Ramos (cell line): ENCODE measurements around the gene ANTXR1.
"Not testable (repeated sequence)": the region's sequence is repeated elsewhere in the genome, so short reads cannot be mapped to it uniquely, and the experiment has no call there.

ENCODE experiments used
- in situ Hi-C: fragments of 300-500 bp; cut with MboI; formaldehyde crosslinking; loops from one replicate; pipeline ENCODE4 v1.14.3; 2022; ENCODE audit warnings: low sequenced_read_pairs; ENCODE audit not compliant: unreplicated experiment

ANTXR1 gene

DNA sequence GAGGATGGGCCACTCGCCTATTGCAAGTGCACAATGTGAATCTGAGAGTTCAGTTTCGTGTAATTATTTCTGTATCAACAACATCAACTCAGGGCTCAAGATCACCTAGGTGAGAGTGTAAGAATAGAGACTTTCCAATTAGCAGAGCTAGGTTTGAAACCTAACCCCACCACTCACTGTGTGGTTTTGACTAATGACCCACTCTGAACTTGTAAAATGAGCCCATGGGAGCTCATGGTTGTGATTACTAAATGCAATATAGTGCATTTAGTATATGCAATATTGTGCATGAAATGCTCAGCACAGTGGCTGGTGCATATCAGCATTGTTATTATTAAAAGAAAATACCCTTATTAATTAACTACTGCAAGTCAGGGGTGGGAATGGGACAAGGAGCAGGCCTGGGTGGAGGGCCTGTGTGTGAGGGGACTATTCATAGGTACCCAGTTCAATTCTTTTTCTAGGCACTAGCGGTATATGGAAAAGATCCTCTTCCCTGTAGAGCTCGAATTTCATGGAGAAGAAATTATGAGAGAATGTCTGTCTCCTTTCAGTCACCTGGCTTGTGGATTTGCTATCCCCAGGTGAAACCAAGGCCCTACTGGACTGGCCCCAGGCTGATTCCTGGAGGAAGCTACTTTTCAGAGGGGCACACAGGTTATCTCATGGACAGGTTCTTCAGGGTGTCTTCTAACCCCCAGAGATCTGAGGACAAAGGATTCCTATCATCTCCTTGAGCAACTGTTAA lies 204.5 kb downstream of the ANTXR1 start:
- in situ Hi-C loops, result no loop called here

DNA sequence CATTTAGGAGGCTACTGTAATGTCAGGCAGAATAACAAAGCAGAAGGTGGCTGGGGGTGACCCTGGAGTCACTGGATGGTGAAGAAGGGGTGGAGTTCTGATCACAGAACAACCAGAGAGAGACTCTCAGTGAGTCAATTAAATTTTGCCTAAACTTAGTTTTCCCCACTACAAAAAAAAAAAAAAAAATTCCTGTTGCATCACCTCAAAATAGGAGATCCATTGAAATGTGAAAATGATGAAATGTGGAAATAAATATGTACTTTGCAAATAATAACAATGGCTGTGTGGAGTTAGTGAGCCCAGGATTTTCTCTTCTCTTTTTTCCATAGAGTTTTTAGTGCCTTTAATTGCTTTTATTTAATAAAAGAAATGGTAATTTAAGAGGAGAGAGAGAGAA lies 208.5 kb downstream of the ANTXR1 start:
- in situ Hi-C loops, result no loop called here

DNA sequence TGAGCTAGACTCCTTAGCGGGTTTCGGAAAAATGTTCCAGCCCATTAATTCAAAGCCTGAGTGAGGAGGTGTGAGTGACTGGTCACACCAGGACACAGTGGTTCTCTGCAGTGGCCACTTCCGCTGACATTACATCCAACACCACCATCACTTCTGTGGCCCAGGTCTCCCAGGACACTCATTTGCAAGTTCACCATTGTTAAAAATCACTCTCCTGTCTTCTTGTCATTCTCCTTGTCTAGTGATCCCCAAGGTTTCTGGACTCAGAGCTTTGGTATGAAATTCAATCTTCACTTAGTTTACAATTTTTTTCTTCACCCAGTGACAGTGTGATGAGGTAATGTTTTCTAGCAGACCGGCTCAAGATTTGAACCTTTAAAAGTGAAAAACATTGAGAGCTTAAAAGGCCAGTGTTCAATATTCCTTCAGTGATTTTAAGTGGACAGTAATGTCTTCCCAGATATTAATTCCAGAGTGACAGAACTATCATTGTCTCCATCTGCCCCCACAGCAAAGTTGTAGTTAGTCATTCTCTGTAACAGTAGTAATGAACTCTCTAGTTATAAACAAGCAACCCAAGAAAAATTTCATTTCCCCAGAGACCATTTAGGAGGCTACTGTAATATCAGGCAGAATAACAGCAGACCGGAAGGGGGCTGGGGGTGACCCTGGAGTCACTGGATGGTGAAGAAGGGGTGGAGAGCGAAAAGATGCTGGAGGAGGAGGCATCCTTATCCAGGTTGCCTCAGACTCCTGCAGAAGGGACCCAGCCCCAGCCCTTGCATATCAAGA lies 209.2 kb downstream of the ANTXR1 start:
- in situ Hi-C loops, result no loop called here

DNA sequence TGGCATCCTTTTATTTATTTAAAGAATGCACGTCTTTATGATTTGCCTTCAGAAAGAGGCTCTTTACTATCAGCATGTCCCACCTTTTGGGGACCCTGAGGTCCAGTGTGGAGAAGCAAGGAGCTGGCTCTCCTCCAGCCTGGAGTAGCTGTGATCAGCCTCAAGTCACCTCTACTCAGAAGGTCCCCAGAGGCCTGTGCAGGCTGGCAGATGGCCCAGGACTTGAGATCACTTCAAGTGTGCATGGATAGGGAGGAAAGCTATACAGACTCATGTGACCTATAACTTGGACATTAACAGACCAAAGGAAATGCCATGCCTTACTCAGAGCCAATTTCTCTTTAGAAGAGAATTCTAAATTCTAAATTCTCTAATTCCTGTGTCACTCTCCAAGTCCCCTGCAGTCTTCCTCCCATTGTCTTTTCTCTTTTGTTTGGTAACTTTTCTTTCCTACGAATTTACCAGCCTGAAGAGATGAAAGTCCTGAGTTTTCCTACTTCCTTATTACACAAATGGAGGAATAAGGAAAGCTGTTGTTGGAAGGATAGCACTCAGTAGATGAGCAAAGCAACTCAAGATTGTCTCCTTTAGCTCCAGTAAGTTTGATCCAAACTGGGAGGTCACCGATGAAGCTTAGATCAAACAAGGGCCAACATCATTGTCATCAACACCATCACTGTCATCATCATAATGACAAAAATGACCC lies 210.1 kb downstream of the ANTXR1 start:
- in situ Hi-C loops, result no loop called here

DNA sequence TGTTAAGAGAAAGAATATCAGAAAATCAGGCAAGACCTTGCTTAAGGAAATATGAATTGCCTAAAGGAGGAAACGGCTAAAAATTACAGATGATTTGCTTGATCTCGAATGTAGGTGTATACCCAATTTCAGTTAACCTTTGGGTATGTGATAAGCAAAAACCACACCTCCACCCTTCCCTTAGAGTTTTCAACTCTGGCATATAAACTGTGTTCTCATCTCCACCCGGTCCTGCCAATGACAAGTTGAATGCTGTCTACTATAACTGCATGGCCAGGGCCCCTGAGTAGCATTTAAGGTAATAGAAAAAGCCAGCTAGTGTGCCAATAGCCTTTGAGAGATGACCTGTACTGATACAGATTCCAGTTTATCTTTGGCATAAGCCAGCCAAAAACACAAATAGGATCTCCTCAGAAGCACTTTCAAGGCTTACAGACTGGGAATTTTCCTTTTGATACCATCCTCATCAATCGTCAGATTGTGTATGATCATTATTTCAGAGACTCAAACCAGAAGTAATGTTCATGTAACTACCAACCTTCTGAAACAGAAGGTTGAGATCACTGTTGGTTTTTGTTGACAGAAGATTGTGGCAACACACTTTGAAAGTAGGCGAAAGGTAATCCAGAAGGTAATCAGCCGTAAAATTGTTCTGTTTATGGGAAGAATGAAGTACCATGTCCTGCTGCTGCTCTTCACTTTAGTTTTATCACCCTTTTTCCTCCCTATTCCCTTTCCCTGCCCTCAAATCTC lies 211.0 kb downstream of the ANTXR1 start:
- in situ Hi-C loops, result no loop called here

DNA sequence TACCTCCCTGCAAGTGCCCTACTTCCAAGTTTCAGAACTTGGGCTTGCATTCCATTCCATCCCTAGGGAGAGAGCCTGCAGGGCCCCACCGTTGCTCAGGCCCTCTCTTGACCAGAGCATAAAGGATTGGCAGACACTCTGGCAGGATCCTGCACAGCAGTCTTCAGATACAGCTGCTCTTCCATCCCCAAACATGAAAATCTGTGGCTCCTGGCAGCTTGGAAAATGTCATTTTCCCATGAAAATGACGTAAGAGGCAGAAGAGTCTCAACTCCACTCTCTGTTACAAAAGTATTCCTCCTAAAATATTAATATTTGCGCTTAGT lies 211.5 kb downstream of the ANTXR1 start:
- in situ Hi-C loops, result no loop called here

DNA sequence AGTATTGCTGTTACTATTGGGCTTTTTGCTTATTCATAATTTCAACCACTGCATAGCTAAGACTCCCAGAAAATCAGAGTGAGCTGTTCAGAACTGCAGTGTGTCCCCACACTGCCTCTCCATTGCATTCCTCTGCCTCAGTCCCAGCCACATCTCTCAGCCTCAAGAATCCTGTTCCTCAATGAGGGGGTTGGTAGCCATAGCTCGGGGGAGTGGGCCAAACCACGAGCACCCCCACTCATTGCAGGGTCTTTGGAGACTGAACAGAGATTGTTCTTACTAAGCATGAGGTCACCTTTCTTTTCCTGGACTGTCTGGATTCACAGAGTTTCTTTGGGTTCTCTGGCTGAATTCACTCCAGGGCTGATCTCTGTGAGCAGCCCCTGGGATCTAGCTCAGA lies 213.0 kb downstream of the ANTXR1 start:
- in situ Hi-C loops, result no loop called here

DNA sequence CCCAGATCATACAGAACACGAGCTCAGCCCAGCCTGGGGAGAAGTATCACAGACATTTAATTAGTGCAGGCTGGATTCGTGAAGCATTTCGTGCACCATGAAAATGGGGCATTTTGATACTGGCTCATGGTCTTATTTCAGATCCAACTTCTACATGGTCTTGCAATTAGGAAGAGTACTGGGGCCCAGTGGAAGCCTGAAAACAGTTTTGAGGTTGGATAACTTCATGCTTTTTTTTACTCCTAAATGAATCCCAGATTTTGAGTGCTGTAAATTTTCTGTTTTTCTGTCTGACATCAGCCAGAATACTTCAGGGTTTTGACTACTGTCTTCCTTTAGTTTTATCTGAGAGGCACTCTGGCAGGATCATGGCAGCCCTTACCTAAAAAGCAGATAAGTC lies 213.9 kb downstream of the ANTXR1 start:
- in situ Hi-C loops, result no loop called here

DNA sequence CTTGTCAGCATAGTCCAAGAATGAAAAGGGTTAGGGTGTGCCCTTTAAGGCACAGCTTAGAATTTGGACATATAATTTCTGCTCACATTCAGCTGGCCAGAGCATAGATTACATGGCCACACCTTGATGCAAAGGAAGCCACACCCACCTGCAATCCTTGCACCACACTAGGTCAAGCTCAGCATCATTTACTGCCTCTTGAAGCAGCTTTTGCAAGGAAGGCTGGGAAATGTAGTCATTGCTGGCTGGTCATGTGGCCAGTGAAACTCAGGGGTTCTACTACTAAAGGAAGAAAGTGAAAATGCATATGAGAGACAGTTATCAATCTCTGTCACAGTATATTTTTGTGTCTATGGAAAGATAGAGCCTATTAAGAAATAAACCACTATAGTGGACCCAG lies 214.7 kb downstream of the ANTXR1 start:
- in situ Hi-C loops, result no loop called here

DNA sequence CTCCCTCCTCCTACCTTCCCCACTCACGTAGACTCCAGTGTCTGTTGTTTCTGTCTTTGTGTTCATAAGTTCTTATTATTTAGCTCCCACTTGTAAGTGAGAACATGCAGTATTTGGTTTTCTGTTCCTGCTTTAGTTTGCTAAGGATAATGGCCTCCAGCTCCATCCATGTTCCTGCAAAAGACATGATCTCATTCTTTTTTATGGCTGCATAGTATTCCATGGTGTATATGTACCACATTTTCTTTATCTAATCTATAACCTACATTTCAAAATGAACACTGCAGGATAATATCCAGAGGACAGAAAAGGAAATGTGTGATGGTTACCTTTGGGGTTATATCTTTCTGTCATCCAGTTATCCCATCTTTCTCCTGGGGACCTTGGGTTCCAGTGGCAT lies 218.0 kb downstream of the ANTXR1 start:
- in situ Hi-C loops, result not testable (repeated sequence)

DNA sequence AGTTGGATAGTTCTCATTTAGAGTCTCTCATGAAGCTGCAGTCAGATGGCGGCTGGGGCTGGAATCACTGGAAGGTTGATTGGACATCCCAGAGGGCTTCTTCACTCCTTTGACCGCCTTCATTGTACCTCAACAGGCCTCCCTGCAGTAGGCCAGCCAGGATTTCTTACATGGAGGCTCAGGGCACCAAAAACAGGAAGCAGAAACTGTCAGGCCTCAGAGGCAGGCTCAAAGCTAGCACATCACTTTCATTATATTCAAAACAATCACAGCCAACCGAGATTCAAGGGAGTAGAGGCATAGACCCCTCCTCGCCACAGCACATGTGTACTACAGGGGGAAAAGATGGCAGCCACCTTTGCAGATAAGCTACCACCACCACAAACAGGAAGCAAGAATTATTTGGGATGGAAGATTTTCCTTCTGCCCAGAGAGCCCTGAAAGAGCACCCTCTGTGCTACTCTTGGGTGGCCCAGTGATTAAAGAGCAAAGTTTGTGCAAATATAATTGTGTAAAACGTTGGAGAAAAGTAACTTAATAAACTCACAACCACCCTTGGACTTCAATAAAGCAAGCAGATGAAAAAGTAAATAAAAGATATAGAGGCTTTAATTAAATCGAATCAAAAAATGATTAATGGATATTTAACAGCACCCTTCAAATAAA lies 218.8 kb downstream of the ANTXR1 start:
- in situ Hi-C loops, result no loop called here

DNA sequence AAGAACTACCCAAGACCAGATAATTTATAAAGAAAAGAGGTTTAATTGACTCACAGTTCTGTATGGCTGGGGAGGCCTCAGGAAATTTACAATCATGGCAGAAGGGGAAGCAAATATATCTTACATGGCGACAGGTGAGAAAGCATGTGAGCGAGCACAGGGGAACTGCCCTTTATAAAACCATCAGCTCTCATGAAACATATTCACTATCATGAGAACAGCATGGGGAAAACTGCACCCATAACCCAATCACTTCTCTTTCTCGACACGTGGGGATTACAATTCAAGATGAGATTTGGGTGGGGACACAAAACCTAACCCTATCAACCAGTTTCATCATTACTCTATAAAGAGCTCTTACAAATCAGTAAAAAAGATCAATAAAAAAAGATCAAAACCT lies 222.9 kb downstream of the ANTXR1 start:
- in situ Hi-C loops, result not testable (repeated sequence)

DNA sequence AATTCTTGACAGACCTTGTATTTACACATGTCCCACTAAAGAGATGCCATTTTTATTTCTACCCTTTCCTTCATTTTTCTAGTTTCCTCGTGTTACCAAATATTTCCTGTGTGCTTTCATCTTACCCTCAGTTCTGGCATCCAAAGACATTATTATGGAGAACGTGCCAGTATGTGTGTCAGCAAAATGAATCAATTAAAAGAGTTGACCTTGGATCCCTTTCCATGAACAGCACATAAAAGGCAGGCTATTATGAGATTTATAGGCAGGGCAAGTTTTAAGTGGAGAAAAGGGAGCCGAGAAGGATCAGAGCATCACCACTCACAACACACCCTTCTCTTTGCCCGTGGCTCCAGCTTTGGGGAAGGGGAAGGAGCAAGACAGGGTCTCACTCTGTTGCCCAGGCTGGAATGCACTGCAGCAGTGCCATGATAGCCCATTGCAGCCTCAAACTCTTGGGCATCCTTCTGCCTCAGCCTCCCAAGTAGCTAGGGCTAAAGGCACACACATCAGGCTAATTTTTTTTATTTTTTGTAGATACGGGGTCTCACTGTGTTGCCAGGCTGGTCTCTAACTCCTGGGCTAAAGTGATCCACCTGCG lies 224.2 kb downstream of the ANTXR1 start:
- in situ Hi-C loops, result no loop called here

DNA sequence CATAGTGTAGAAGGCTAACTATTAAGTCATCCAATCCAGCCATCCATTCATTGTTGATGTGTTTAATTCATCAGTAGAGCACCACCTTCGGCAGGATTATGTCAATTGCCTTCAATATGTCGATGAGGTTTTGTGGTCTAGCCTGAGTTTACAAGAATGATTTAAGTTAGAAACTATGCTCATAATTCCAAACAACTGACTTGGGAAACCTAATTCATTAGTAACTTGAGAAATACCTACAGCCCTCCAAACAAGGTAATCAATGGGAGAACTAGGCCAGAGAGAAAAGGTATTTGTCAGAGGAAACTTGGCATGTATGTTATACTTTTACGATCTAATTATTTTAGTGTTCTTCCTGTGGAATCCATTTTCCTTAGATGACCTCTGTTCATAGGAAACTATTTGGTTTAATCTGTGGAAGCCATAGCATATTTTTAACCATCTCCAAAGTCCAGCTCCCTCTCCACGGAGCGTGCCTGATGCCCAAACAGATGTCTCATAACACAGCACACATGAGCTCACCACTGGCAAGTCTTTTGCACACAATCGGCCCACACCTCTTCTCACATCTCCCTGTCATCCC lies 225.6 kb downstream of the ANTXR1 start:
- in situ Hi-C loops, result no loop called here

DNA sequence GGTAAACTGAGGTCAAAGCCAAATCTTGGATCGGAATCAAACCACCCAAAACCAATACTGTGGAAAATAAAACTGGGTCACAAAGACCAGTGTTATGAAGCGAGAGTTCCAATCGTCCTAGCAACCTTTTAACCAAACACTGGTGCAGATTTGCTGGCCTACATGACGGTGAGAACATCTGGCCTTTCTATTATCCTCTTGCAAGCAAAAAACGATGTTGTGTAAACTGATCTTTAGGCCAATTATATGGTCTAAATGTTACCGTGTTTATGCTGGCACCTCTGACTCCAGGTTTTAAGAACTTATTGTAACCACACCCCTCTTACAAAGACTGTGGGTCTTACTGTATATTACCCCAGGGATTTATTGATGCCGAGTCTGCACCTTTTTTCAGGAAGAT lies 228.1 kb downstream of the ANTXR1 start:
- in situ Hi-C loops, result no loop called here

DNA sequence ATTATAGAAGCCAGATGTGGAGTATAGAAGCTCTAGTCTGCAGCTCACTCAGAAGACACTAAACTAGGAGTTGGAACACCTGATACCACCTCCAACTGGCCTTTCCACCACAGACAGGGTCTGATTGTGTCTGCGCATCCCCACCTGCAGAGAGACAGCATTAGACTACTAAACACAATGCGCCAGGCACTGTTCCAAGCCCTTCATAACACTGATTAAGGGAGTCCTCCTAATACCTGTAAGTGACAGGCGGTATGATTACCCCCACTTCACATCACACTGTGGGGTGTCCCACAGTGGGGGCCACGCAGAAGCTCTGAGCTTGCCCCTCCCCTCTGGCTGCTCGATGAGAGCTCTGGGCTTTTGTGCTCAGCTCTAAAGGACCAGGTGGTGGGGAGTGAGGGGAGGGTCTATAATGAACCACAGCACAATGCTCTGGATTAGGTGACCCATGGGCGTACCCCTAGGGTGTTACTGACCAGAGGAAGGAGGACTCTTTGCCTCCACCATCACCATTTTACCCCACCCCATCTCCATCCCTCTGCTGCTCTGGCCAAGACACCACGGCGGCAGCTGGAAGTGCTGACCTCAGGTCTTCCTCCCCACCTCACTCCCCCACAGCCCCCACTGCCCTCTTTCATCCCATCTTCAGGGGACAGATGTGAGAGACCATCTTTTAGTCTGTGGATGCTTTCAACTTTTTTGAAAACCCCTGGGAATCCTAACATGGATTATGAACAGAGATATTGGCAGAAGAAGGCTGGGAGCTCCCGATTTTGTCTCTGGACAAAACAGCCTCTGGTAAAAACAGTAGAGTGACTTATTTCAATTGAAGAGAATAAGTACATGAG lies 228.9 kb downstream of the ANTXR1 start:
- in situ Hi-C loops, result no loop called here

DNA sequence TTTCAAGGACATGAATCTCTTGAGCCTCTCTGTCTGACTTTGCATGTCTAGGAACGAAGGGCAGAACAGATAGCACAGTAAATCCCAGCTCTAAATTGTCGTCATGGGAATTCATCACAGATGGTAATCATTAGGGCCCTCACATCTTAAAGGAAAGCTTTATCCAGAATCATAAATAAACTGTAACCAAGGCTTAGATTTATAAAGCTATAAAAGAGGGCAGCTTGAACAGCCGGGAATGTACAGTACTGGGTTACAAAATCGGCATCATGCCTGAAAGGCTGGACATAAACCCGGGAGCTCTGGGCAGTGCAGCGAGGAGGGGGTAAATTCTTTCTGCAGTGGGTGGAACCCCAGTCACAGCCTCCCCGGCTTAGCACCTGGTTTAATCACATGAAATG lies 229.7 kb downstream of the ANTXR1 start:
- in situ Hi-C loops, result no loop called here

DNA sequence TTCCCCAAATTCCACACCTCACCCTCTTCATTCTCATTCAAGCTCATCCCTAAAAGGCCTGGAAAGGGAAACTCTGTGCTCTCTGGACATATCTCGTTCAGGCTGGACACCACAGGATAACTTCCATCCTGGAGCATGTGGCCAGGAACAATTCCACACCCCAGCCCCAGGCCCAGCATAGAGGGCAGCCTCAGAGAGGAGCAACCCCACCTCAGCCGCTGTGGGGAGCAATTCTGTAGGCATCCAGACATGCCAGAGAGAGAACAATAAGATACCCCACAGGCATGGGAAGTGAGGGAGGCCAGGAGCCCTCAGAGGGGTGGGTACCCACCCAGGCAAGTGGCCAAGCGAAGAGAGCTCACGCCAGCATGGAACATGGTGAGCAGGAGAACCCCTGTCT lies 230.7 kb downstream of the ANTXR1 start:
- in situ Hi-C loops, result no loop called here

DNA sequence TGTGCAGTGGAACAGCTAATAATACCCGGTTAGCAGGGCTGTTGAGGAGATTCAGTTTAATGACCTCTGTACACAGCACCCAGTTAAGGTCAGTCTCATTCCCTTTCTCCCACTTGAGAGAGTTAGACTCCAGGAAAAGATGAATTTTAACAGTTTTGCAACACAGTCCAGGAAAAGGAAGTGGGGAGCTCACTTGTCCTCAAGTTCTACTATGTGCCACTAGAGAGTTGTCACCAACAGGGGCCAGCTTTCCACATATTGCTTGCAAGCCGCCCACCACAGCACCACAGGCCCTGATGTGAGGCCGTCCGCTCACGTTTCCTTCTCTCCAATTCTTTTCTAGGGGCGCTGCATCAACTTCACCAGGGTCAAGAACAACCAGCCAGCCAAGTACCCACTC lies 231.9 kb downstream of the ANTXR1 start:
- in situ Hi-C loops, result no loop called here
